ENCODE data around the gene SLC12A1. TPM values are rescaled to one million over a fixed set of nuclear protein-coding genes. Genes with fewer than 3 reads are reported as not detected.

The SLC12A1 gene
- total RNA-seq, 1 donor from 2014 or later = not detected

DNA sequence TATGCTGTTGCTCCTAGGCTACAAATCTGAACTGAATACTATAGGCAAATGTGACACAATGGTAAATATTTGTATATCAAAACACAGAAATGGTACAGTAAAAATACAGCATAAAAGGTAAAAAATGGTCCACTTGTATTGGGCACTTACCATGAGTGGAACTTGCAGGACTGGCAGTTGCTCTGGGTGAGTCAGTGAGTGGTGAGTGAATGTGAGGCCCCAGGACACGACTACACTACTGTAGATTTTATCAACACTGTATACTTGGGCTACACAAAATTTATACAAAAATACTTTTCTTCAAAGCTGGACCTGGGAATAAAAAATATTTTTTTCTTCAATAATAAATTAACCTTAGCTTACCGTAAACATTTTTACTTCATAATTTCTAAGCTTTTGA lies 83.5 kb downstream of the SLC12A1 start:
- Histone ChIP-seq H3K9ac (ENCODE audit: low read length) (no peak overlapping the region), H4K20me1 (ENCODE audit: insufficient read depth, low read length) (no peaks in the 10 kb centered on the region), H2AFZ (ENCODE audit: low read depth, low read length) (no peak overlapping the region), H3K79me2 (ENCODE audit: insufficient read depth, low read length) (no peaks in the 10 kb centered on the region), H3K27me3 (ENCODE audit: insufficient read depth, low read length) (no peaks in the 10 kb centered on the region), H3K36me3 (ENCODE audit: insufficient read depth, low read length) (no peaks in the 10 kb centered on the region), H3K4me2 (ENCODE audit: low read length) (no peak overlapping the region), H3K4me1 (ENCODE audit: insufficient read depth, low read length) (peaks cover 3% of the 10 kb centered on the region), H3K4me3 (ENCODE audit: insufficient read depth, low read depth, low read length) (no peak overlapping the region), H3K9me3 (ENCODE audit: insufficient read depth, low read depth, low read length) (no peaks in the 10 kb centered on the region), H3K27ac (ENCODE audit: low read depth, low read length) (no peak overlapping the region)
- H3K4me3 Mint-ChIP-seq (ENCODE audit: unreplicated experiment) = no peak overlapping the region
- FAIRE-seq (no peak), DNase-seq (ENCODE audit: low read depth) (no peak)
- TF ChIP-seq, protein P1, sequence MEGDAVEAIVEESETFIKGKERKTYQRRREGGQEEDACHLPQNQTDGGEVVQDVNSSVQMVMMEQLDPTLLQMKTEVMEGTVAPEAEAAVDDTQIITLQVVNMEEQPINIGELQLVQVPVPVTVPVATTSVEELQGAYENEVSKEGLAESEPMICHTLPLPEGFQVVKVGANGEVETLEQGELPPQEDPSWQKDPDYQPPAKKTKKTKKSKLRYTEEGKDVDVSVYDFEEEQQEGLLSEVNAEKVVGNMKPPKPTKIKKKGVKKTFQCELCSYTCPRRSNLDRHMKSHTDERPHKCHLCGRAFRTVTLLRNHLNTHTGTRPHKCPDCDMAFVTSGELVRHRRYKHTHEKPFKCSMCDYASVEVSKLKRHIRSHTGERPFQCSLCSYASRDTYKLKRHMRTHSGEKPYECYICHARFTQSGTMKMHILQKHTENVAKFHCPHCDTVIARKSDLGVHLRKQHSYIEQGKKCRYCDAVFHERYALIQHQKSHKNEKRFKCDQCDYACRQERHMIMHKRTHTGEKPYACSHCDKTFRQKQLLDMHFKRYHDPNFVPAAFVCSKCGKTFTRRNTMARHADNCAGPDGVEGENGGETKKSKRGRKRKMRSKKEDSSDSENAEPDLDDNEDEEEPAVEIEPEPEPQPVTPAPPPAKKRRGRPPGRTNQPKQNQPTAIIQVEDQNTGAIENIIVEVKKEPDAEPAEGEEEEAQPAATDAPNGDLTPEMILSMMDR (IDR thresholded peaks at IDR 0.05; ENCODE audit: insufficient read depth, low read depth, low read length) = no peak
- TF ChIP-seq EZH2 (IDR thresholded peaks at IDR 0.05; ENCODE audit: insufficient read depth, low read length) = no peak
- no peaks in the 10 kb centered on the region for H3K9me3 Mint-ChIP-seq (ENCODE audit: unreplicated experiment)
- no peaks in the 10 kb centered on the region for H3K36me3 Mint-ChIP-seq (ENCODE audit: low read depth, unreplicated experiment)
- no peaks in the 10 kb centered on the region for H3K27me3 Mint-ChIP-seq (ENCODE audit: low read depth, unreplicated experiment)
- H3K27ac Mint-ChIP-seq (ENCODE audit: unreplicated experiment) = no peak overlapping the region
- H3K4me1 Mint-ChIP-seq (ENCODE audit: low read depth, unreplicated experiment) = peaks cover 5% of the 10 kb centered on the region

DNA sequence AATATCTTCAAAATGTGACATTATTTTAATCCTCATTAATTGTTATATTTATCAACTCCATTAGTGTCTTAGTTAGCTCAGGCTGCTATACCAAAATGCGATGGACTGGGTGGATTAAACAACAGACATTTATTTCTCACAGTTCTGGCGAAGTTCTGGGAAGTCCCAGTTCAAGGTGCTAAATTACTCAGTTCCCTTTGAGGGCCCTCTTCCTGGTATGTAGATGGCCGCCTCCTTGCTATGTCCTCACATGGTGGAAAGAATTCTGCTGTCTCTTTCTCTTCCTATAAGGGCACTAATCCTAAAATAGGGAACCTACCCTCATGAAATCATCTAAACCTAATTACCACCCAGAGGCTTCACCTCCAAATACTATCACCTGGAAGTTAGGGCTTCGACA lies 86.4 kb downstream of the SLC12A1 start:
- no peak overlapping the region for H3K4me2 ChIP-seq (ENCODE audit: low read length)
- no peaks in the 10 kb centered on the region for H3K9me3 ChIP-seq (ENCODE audit: insufficient read depth, low read depth, low read length)
- no peak overlapping the region for H3K4me3 ChIP-seq (ENCODE audit: insufficient read depth, low read depth, low read length)
- H3K27me3 Mint-ChIP-seq (ENCODE audit: low read depth, unreplicated experiment) = no peaks in the 10 kb centered on the region
- no peak overlapping the region for H3K4me3 Mint-ChIP-seq (ENCODE audit: unreplicated experiment)
- DNase-seq (ENCODE audit: low read depth) (no peak), FAIRE-seq (no peak)
- no peaks in the 10 kb centered on the region for H3K36me3 Mint-ChIP-seq (ENCODE audit: low read depth, unreplicated experiment)
- no peaks in the 10 kb centered on the region for H3K9me3 Mint-ChIP-seq (ENCODE audit: unreplicated experiment)
- no peaks in the 10 kb centered on the region for H3K27me3 ChIP-seq (ENCODE audit: insufficient read depth, low read length)
- TF ChIP-seq, protein P1 (IDR thresholded peaks at IDR 0.05; ENCODE audit: insufficient read depth, low read depth, low read length) = no peak
- TF ChIP-seq EZH2 (IDR thresholded peaks at IDR 0.05; ENCODE audit: insufficient read depth, low read length) = no peak
- no peak overlapping the region for H3K9ac ChIP-seq (ENCODE audit: low read length)
- no peaks in the 10 kb centered on the region for H3K36me3 ChIP-seq (ENCODE audit: insufficient read depth, low read length)
- H3K27ac Mint-ChIP-seq (ENCODE audit: unreplicated experiment) = no peak overlapping the region
- no peak overlapping the region for H3K27ac ChIP-seq (ENCODE audit: low read depth, low read length)
- no peaks in the 10 kb centered on the region for H4K20me1 ChIP-seq (ENCODE audit: insufficient read depth, low read length)
- H2AFZ ChIP-seq (ENCODE audit: low read depth, low read length) = no peak overlapping the region
- H3K4me1 Mint-ChIP-seq (ENCODE audit: low read depth, unreplicated experiment) = peaks cover 3% of the 10 kb centered on the region
- H3K4me1 ChIP-seq (ENCODE audit: insufficient read depth, low read length) = no peaks in the 10 kb centered on the region
- no peaks in the 10 kb centered on the region for H3K79me2 ChIP-seq (ENCODE audit: insufficient read depth, low read length)

DNA sequence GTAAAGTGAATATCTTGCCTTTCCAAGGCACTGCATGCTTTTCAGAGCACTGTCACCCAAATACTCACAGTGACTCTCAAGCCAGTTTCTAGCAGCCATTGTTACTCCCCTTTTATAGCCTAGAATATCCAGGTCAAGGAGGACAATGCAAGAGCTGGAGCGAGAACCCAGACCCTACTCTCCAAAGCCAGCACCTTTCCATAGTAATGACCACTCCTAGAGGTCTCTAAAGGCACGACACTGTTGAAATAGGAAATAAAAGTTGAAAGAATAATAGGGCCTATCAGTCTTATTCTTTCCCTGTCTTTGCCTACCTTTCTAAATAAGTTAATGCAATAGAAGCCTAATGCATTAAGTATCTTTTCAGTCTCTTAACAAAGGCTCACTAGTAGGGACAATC lies 91.6 kb downstream of the SLC12A1 start:
- TF ChIP-seq EZH2 (IDR thresholded peaks at IDR 0.05; ENCODE audit: insufficient read depth, low read length) = no peak
- TF ChIP-seq, protein P1 (IDR thresholded peaks at IDR 0.05; ENCODE audit: insufficient read depth, low read depth, low read length) = no peak
- H3K9me3 Mint-ChIP-seq (ENCODE audit: unreplicated experiment) = no peaks in the 10 kb centered on the region
- H3K4me2 ChIP-seq (ENCODE audit: low read length) = no peak overlapping the region
- no peaks in the 10 kb centered on the region for H3K27me3 Mint-ChIP-seq (ENCODE audit: low read depth, unreplicated experiment)
- no peak overlapping the region for H3K4me3 Mint-ChIP-seq (ENCODE audit: unreplicated experiment)
- no peak overlapping the region for H2AFZ ChIP-seq (ENCODE audit: low read depth, low read length)
- FAIRE-seq (no peak), DNase-seq (ENCODE audit: low read depth) (no peak)
- H3K4me1 ChIP-seq (ENCODE audit: insufficient read depth, low read length) = no peaks in the 10 kb centered on the region
- H3K27me3 ChIP-seq (ENCODE audit: insufficient read depth, low read length) = no peaks in the 10 kb centered on the region
- no peaks in the 10 kb centered on the region for H4K20me1 ChIP-seq (ENCODE audit: insufficient read depth, low read length)
- H3K27ac ChIP-seq (ENCODE audit: low read depth, low read length) = no peak overlapping the region
- no peaks in the 10 kb centered on the region for H3K9me3 ChIP-seq (ENCODE audit: insufficient read depth, low read depth, low read length)
- H3K36me3 ChIP-seq (ENCODE audit: insufficient read depth, low read length) = no peaks in the 10 kb centered on the region
- H3K4me1 Mint-ChIP-seq (ENCODE audit: low read depth, unreplicated experiment) = no peaks in the 10 kb centered on the region
- H3K36me3 Mint-ChIP-seq (ENCODE audit: low read depth, unreplicated experiment) = no peaks in the 10 kb centered on the region
- H3K4me3 ChIP-seq (ENCODE audit: insufficient read depth, low read depth, low read length) = no peak overlapping the region
- H3K79me2 ChIP-seq (ENCODE audit: insufficient read depth, low read length) = no peaks in the 10 kb centered on the region
- H3K9ac ChIP-seq (ENCODE audit: low read length) = no peak overlapping the region
- no peak overlapping the region for H3K27ac Mint-ChIP-seq (ENCODE audit: unreplicated experiment)

Measured in astrocyte (in vitro differentiated cells and primary cell).